Measurements from ENCODE around the gene MAP4.
"Not testable (repeated sequence)": the region's sequence is repeated elsewhere in the genome, so short reads cannot be mapped to it uniquely, and the experiment has no call there.

MAP4 gene

GRCh38 chr3:48014358-48014757 is 1.9 kb downstream of the MAP4 start:
- TF ChIP-seq SUZ12 (IDR thresholded peaks at IDR 0.05; ENCODE audit: extremely low read depth, insufficient read depth, insufficient read length) (no peak), ZNF274 (IDR thresholded peaks at IDR 0.05; ENCODE audit: low read depth, low read length) (no peak), YY1 (IDR thresholded peaks at IDR 0.05; ENCODE audit: insufficient read depth, insufficient read length) (no peak)
- no peak overlapping the region for H3K4me3 ChIP-seq (ENCODE audit: insufficient read length, low read depth)
- H3K9me3 ChIP-seq (ENCODE audit: insufficient read depth, low read length): no peaks in the 10 kb centered on the region
- H3K36me3 ChIP-seq (ENCODE audit: insufficient read depth, insufficient read length, low read length): peaks cover 25% of the 10 kb centered on the region
- H3K9ac ChIP-seq (ENCODE audit: insufficient read length, low read depth): no peak overlapping the region
- no peaks in the 10 kb centered on the region for H3K27me3 ChIP-seq (ENCODE audit: insufficient read depth, insufficient read length)
- DNase-seq (ENCODE audit: low read depth, low spot score): no peak
- no peaks in the 10 kb centered on the region for H3K4me1 ChIP-seq (ENCODE audit: insufficient read depth, insufficient read length)

GRCh38 chr3:48013288-48013980 is 2.8 kb downstream of the MAP4 start:
- no peaks in the 10 kb centered on the region for H3K4me1 ChIP-seq (ENCODE audit: insufficient read depth, insufficient read length)
- no peaks in the 10 kb centered on the region for H3K9me3 ChIP-seq (ENCODE audit: insufficient read depth, low read length)
- no peak for DNase-seq (ENCODE audit: low read depth, low spot score)
- H3K36me3 ChIP-seq (ENCODE audit: insufficient read depth, insufficient read length, low read length): peaks cover 29% of the 10 kb centered on the region
- H3K9ac ChIP-seq (ENCODE audit: insufficient read length, low read depth): no peak overlapping the region
- no peaks in the 10 kb centered on the region for H3K27me3 ChIP-seq (ENCODE audit: insufficient read depth, insufficient read length)
- H3K4me3 ChIP-seq (ENCODE audit: insufficient read length, low read depth): no peak overlapping the region
- TF ChIP-seq YY1 (IDR thresholded peaks at IDR 0.05; ENCODE audit: insufficient read depth, insufficient read length): no peak
- no peak for TF ChIP-seq SUZ12 (IDR thresholded peaks at IDR 0.05; ENCODE audit: extremely low read depth, insufficient read depth, insufficient read length)
- TF ChIP-seq ZNF274 (IDR thresholded peaks at IDR 0.05; ENCODE audit: low read depth, low read length): no peak

- Histone ChIP-seq H3K4me3 (ENCODE audit: insufficient read length, low read depth) (no peak overlapping the region), H3K27me3 (ENCODE audit: insufficient read depth, insufficient read length) (no peaks in the 10 kb centered on the region), H3K36me3 (ENCODE audit: insufficient read depth, insufficient read length, low read length) (peaks cover 29% of the 10 kb centered on the region), H3K9ac (ENCODE audit: insufficient read length, low read depth) (no peak overlapping the region), H3K4me1 (ENCODE audit: insufficient read depth, insufficient read length) (no peaks in the 10 kb centered on the region), H3K9me3 (ENCODE audit: insufficient read depth, low read length) (no peaks in the 10 kb centered on the region)
- TF ChIP-seq SUZ12 (IDR thresholded peaks at IDR 0.05; ENCODE audit: extremely low read depth, insufficient read depth, insufficient read length) (no peak), YY1 (IDR thresholded peaks at IDR 0.05; ENCODE audit: insufficient read depth, insufficient read length) (no peak), ZNF274 (IDR thresholded peaks at IDR 0.05; ENCODE audit: low read depth, low read length) (no peak)
- DNase-seq (ENCODE audit: low read depth, low spot score): no peak
Measured at GRCh38 chr3:48012659-48013058, 3.6 kb downstream of the MAP4 start.

- not testable (repeated sequence) for DNase-seq (ENCODE audit: low read depth, low spot score); H3K9ac ChIP-seq (ENCODE audit: insufficient read length, low read depth); H3K4me1 ChIP-seq (ENCODE audit: insufficient read depth, insufficient read length); H3K4me3 ChIP-seq (ENCODE audit: insufficient read length, low read depth); H3K27me3 ChIP-seq (ENCODE audit: insufficient read depth, insufficient read length); H3K9me3 ChIP-seq (ENCODE audit: insufficient read depth, low read length)
- H3K36me3 ChIP-seq (ENCODE audit: insufficient read depth, insufficient read length, low read length): peaks cover 59% of the 10 kb centered on the region
Measured at GRCh38 chr3:48008066-48008465, 8.2 kb downstream of the MAP4 start.

GRCh38 chr3:48007361-48007760 is 8.9 kb downstream of the MAP4 start:
- H3K9me3 ChIP-seq (ENCODE audit: insufficient read depth, low read length); H3K4me1 ChIP-seq (ENCODE audit: insufficient read depth, insufficient read length); DNase-seq (ENCODE audit: low read depth, low spot score); H3K9ac ChIP-seq (ENCODE audit: insufficient read length, low read depth); H3K27me3 ChIP-seq (ENCODE audit: insufficient read depth, insufficient read length); H3K4me3 ChIP-seq (ENCODE audit: insufficient read length, low read depth): not testable (repeated sequence)
- peaks cover 59% of the 10 kb centered on the region for H3K36me3 ChIP-seq (ENCODE audit: insufficient read depth, insufficient read length, low read length)

GRCh38 chr3:48006794-48007193 is 9.4 kb downstream of the MAP4 start:
- H3K9me3 ChIP-seq (ENCODE audit: insufficient read depth, low read length); H3K27me3 ChIP-seq (ENCODE audit: insufficient read depth, insufficient read length); H3K9ac ChIP-seq (ENCODE audit: insufficient read length, low read depth); DNase-seq (ENCODE audit: low read depth, low spot score); H3K4me1 ChIP-seq (ENCODE audit: insufficient read depth, insufficient read length); H3K4me3 ChIP-seq (ENCODE audit: insufficient read length, low read depth): not testable (repeated sequence)
- peaks cover 58% of the 10 kb centered on the region for H3K36me3 ChIP-seq (ENCODE audit: insufficient read depth, insufficient read length, low read length)

- no peak for TF ChIP-seq SUZ12 (IDR thresholded peaks at IDR 0.05; ENCODE audit: extremely low read depth, insufficient read depth, insufficient read length)
- TF ChIP-seq YY1 (IDR thresholded peaks at IDR 0.05; ENCODE audit: insufficient read depth, insufficient read length): no peak
- TF ChIP-seq ZNF274 (IDR thresholded peaks at IDR 0.05; ENCODE audit: low read depth, low read length): no peak
- no peak for DNase-seq (ENCODE audit: low read depth, low spot score)
- Histone ChIP-seq H3K27me3 (ENCODE audit: insufficient read depth, insufficient read length) (no peaks in the 10 kb centered on the region), H3K9ac (ENCODE audit: insufficient read length, low read depth) (no peak overlapping the region), H3K9me3 (ENCODE audit: insufficient read depth, low read length) (peaks cover 9% of the 10 kb centered on the region; the same call in 1 of the 2 replicates), H3K36me3 (ENCODE audit: insufficient read depth, insufficient read length, low read length) (peaks cover 48% of the 10 kb centered on the region), H3K4me1 (ENCODE audit: insufficient read depth, insufficient read length) (no peaks in the 10 kb centered on the region), H3K4me3 (ENCODE audit: insufficient read length, low read depth) (no peak overlapping the region)
Measured at GRCh38 chr3:48004694-48005093, 11.5 kb downstream of the MAP4 start.

GRCh38 chr3:48002787-48003186 is 13.4 kb downstream of the MAP4 start:
- no peak for DNase-seq (ENCODE audit: low read depth, low spot score)
- no peak overlapping the region for H3K9ac ChIP-seq (ENCODE audit: insufficient read length, low read depth)

More at GRCh38 chr3:48002787-48003186, 13.4 kb downstream of the MAP4 start:
- Histone ChIP-seq H3K36me3 (ENCODE audit: insufficient read depth, insufficient read length, low read length) (peaks cover 42% of the 10 kb centered on the region), H3K9me3 (ENCODE audit: insufficient read depth, low read length) (peaks cover 9% of the 10 kb centered on the region; the same call in 1 of the 2 replicates), H3K27me3 (ENCODE audit: insufficient read depth, insufficient read length) (no peaks in the 10 kb centered on the region), H3K4me3 (ENCODE audit: insufficient read length, low read depth) (no peak overlapping the region), H3K4me1 (ENCODE audit: insufficient read depth, insufficient read length) (no peaks in the 10 kb centered on the region)
- TF ChIP-seq SUZ12 (IDR thresholded peaks at IDR 0.05; ENCODE audit: extremely low read depth, insufficient read depth, insufficient read length) (no peak), YY1 (IDR thresholded peaks at IDR 0.05; ENCODE audit: insufficient read depth, insufficient read length) (no peak), ZNF274 (IDR thresholded peaks at IDR 0.05; ENCODE audit: low read depth, low read length) (no peak)

Data from NT2/D1 (cell line).